ENCODE measurements around the gene KIF3C. TPM values are rescaled to one million over a fixed set of nuclear protein-coding genes. Genes with fewer than 3 reads are reported as not detected.

Gene KIF3C
- total and polyA plus RNA-seq, 2 of the 8 experiments (the other 6 are each of a cell fraction or from before 2014, with no cell fraction given) = 13.4 to 58.1 TPM

DNA sequence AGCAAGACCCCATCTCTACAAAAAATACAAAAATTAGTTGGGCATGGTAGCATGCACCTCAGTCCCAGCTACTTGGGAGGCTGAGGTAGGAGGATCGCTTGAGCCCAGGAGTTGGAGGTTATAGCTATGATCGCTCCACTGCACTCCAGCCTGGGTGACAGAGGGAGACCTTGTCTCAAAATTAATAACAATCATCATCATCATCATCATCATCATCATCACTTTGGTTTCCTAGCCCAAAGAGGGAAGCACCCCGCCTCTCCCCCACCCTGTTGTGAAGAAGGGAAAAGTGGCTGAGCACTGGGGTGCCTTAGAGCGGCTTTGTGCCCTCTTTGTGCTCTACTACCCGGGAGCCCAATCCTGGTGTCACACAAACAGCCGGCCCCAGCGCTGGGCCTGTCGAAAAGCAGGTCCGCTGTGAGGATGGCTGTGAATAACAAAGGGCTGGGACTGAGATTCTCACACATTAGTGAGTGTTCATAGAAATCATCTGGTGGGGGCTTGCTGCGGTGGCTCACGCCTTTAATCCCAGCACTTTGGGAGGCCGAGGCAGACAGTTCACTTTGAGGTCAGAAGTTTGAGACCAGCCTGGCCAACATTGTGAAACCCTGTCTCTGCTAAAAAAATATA lies 61.4 kb downstream of the KIF3C start:
- Histone ChIP-seq H3K4me3 (ENCODE audit: extremely low read depth in 1 of 4, insufficient read depth in 2 of 4, low read depth in 3 of 4, low read length in 4 of 4) (no peak overlapping the region), H4K5ac (ENCODE audit: insufficient read length, low read depth, low read length) (no peak overlapping the region), H3K79me2 (ENCODE audit: control insufficient read depth in 1 of 2, insufficient read depth in 2 of 2, low read length in 2 of 2) (no peaks in the 10 kb centered on the region), H4K20me1 (replicated peaks in 1 of 2; ENCODE audit: control insufficient read depth in 1 of 2, insufficient read depth in 2 of 2, low read length in 2 of 2) (peaks cover 0 to 2% of the 10 kb centered on the region in 2 experiments), H2BK120ac (replicated peaks; ENCODE audit: low read depth, low read length) (no peak overlapping the region), H3K4me1 (replicated peaks in 1 of 4; ENCODE audit: control insufficient read depth in 3 of 4, insufficient read depth in 4 of 4, low read length in 3 of 4) (0 out of 7 replicates have a peak, but pooled peaks cover 0 to 2% (median 0%) of the 10 kb centered on the region in 4 experiments), H4K91ac (replicated peaks; ENCODE audit: insufficient read length, low read length) (no peak overlapping the region), H3K9me3 (ENCODE audit: insufficient read depth in 2 of 2, low read depth in 1 of 2, low read length in 1 of 2) (no peaks in the 10 kb centered on the region), H4K8ac (ENCODE audit: extremely low read depth, insufficient read depth, low read length) (no peak overlapping the region), H2AK5ac (ENCODE audit: low read depth, low read length) (no peak overlapping the region), H3K14ac (ENCODE audit: insufficient read length) (no peak overlapping the region), H2BK12ac (ENCODE audit: low read depth, low read length) (no peak overlapping the region), H3K4me2 (ENCODE audit: insufficient read depth in 1 of 2, low read depth in 2 of 2, low read length in 2 of 2) (no peak overlapping the region), H3K23me2 (ENCODE audit: low read depth, low read length) (no peaks in the 10 kb centered on the region), H3K23ac (ENCODE audit: insufficient read length) (no peak overlapping the region), H3K27ac (ENCODE audit: low read depth, low read length) (no peak overlapping the region), H3K4ac (replicated peaks; ENCODE audit: insufficient read length, low read depth, low read length) (no peak overlapping the region), H3K56ac (replicated peaks; ENCODE audit: insufficient read length, low read depth, low read length) (no peak overlapping the region), H2AFZ (ENCODE audit: low read length) (no peak overlapping the region), H2BK5ac (ENCODE audit: low read depth, low read length) (no peak overlapping the region), H3K9ac (replicated peaks in 1 of 4; ENCODE audit: extremely low read depth in 1 of 4, low read depth in 3 of 4, low read length in 3 of 4) (no peak overlapping the region), H3K27me3 (replicated peaks in 1 of 4; ENCODE audit: control insufficient read depth in 3 of 4, extremely low read depth in 1 of 4, insufficient read depth in 3 of 4, low read length in 3 of 4) (no peaks in the 10 kb centered on the region), H2BK15ac (ENCODE audit: low read length) (no peak overlapping the region), H3K79me1 (ENCODE audit: low read depth, low read length) (no peaks in the 10 kb centered on the region), H3K18ac (ENCODE audit: extremely low read depth, low read length) (no peak overlapping the region), H2BK20ac (ENCODE audit: low read length) (no peak overlapping the region), H3K36me3 (ENCODE audit: control insufficient read depth in 2 of 4, insufficient read depth in 4 of 4, low read length in 3 of 4) (no peaks in the 10 kb centered on the region)
- CTCF ChIA-PET (ENCODE audit: partially characterized antibody) = interaction anchor here (1.1 kb wide), 1 partner anchor 70 kb away, joined by 3 read pairs; no protein-coding TSS in a partner anchor
- no peak for TF ChIP-seq RBBP5 (IDR thresholded peaks at IDR 0.05; ENCODE audit: borderline replicate concordance, low read depth, low read length)
- no peak for TF ChIP-seq KDM1A (IDR thresholded peaks at IDR 0.05; ENCODE audit: borderline replicate concordance, low read length)
- TF ChIP-seq CBX8 (IDR thresholded peaks at IDR 0.05; ENCODE audit: borderline replicate concordance, low read depth, low read length) = no peak
- TF ChIP-seq CTBP2 (IDR thresholded peaks at IDR 0.05; ENCODE audit: borderline replicate concordance, insufficient read depth, insufficient read length, low read length) = no peak
- no peak for TF ChIP-seq EZH2 (IDR thresholded peaks at IDR 0.05; ENCODE audit: low read depth, low read length, severe bottlenecking)
- no peak for TF ChIP-seq NRF1 (IDR thresholded peaks at IDR 0.05; ENCODE audit: low read depth, low read length)
- TF ChIP-seq BACH1 (IDR thresholded peaks at IDR 0.05; ENCODE audit: low read length) = no peak
- TF ChIP-seq POLR2AphosphoS5 (IDR thresholded peaks at IDR 0.05; ENCODE audit: low read depth, low read length) = no peak
- TF ChIP-seq SP1 (IDR thresholded peaks at IDR 0.05; ENCODE audit: low read depth, low read length) = no peak
- TF ChIP-seq, protein P1, sequence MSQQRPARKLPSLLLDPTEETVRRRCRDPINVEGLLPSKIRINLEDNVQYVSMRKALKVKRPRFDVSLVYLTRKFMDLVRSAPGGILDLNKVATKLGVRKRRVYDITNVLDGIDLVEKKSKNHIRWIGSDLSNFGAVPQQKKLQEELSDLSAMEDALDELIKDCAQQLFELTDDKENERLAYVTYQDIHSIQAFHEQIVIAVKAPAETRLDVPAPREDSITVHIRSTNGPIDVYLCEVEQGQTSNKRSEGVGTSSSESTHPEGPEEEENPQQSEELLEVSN (IDR thresholded peaks at IDR 0.05) = no peak
- no peak for TF ChIP-seq TCF12 (IDR thresholded peaks at IDR 0.05; ENCODE audit: low read depth, low read length)
- no peak for DNase-seq (ENCODE audit: low read depth in 1 of 2, low spot score in 2 of 2)
- no peak for FAIRE-seq
- 70% methylated on average over 12 of the region's 12 CpGs; no CpG with 5 or more reads in 1 of the 2 experiments for WGBS, 2 experiments (ENCODE audit: extremely low coverage in 1 of 2, insufficient coverage in 1 of 2, insufficient read length in 1 of 2, insufficient replicate concordance in 2 of 2, low coverage in 1 of 2, low lambda C conversion rate in 2 of 2, missing lambda C conversion rate in 1 of 2)
- POLR2A ChIA-PET (ENCODE audit: partially characterized antibody) = interaction anchor here (0.6 to 0.9 kb wide), 2 partner anchors 29 to 416 kb away, joined by 3 read pairs; no protein-coding TSS in a partner anchor

Measured in H1 (cell line).